Right lobe of liver (tissue), 6 donors: ENCODE data around the gene ARMCX2. TPM values are rescaled to one million over a fixed set of nuclear protein-coding genes. Genes with fewer than 3 reads are reported as not detected.
"Not testable (repeated sequence)": the region's sequence is repeated elsewhere in the genome, so short reads cannot be mapped to it uniquely, and the experiment has no call there.

Source experiments
- ATAC-seq, 4 donors: fragments of 200-7000 bp; cut with Tn5 transposase; one replicate each; pipeline ENCODE4 v1.9.1; 2020; ENCODE audit warnings: mild to moderate bottlenecking in 4 of 4, moderate library complexity in 4 of 4
- DNase-seq, 3 donors: peaks; one replicate each; pipeline ENCODE4 v3.0.0-alpha.2; 2020
- H3K27ac ChIP-seq, 3 donors: fragments of 200-600 bp; one replicate each; pipeline ENCODE4 v1.8.0; 2022
- H3K27me3 ChIP-seq, 2 donors: fragments of 200-600 bp; one replicate each; pipeline ENCODE4 v1.8.0; 2022
- H3K36me3 ChIP-seq, 4 donors: fragments of 200-600 bp; sonication (generic) in 1 of 4; one replicate each; pipeline versions ENCODE4 v1.5.1 to v1.8.0; 2017 to 2022; ENCODE audit warnings: control low read depth in 1 of 4
- H3K4me1 ChIP-seq, 4 donors: fragments of 200-600 bp; sonication (generic) in 1 of 4; one replicate each; pipeline versions ENCODE4 v1.5.1 to v1.8.0; 2017 to 2022; ENCODE audit warnings: control low read depth in 1 of 4
- H3K4me3 ChIP-seq, 3 donors: fragments of 200-600 bp; one replicate each; pipeline ENCODE4 v1.8.0; 2022
- H3K9me3 ChIP-seq, 4 donors: fragments of 200-600 bp; sonication (generic) in 1 of 4; one replicate each; pipeline versions ENCODE4 v1.5.1 to v1.8.0; 2017 to 2022; ENCODE audit warnings: control low read depth in 1 of 4
- POLR2A ChIP-seq: fragments of 450-650 bp; IDR thresholded peaks from one replicate; pipeline ENCODE4 v1.6.1; 2017; ENCODE audit warnings: antibody characterized with exemption, mild to moderate bottlenecking
- WGBS: methylation state at CpG from one replicate; pipeline ENCODE4 v1.1.6; 2018; ENCODE audit warnings: low coverage, low lambda C conversion rate; ENCODE audit not compliant: insufficient coverage; ENCODE audit errors: missing lambda C conversion rate; 5-methylcytosine and 5-hydroxymethylcytosine counted together
- intact Hi-C, 2 donors: fragments of 100-400 bp; cut with DNase I; formaldehyde crosslinking; loops; one replicate each; pipeline versions ENCODE4 v1.11.2 to v1.14.1; 2022
- total RNA-seq, 6 experiments: library from RNA; depleted of rRNA in 2 of 6; stranded (reverse); fragments of >200 nt in 2 of 6; fragmentation: NEBNext Ultra II Directional in 3 of 6; extraction: Animal tissue kit (Norgen Biotek cat#: 25700) in 3 of 6; gene quantifications; one replicate each; pipeline versions ENCODE4 v1.1.0 to v1.2.4, GENCODE V29; 2016 to 2023
- TF ChIP-seq, protein P1 (sequence below), 4 donors: fragments of 200-600 bp in 3 of 4; fragments of 450-650 bp in 1 of 4; IDR thresholded peaks; one replicate each; pipeline versions ENCODE4 v1.5.1 to v1.8.0; 2016 to 2022; ENCODE audit warnings: antibody characterized with exemption in 4 of 4, mild to moderate bottlenecking in 2 of 4
- donor health status: DM: no; HTN: yes; CAD: no.
- donor health status: DM: no; HTN: no; CAD: no.
- donor health status: DM: no; HTN: no; CAD: no.
- donor health status: DM: no; HTN: yes; CAD: no.
- donor health status: DM: no; HTN: yes; CAD: no.

ARMCX2 gene
- total RNA-seq, 6 experiments from 2014 or later = 0.98 to 5.0 (median 3.6) TPM

DNA sequence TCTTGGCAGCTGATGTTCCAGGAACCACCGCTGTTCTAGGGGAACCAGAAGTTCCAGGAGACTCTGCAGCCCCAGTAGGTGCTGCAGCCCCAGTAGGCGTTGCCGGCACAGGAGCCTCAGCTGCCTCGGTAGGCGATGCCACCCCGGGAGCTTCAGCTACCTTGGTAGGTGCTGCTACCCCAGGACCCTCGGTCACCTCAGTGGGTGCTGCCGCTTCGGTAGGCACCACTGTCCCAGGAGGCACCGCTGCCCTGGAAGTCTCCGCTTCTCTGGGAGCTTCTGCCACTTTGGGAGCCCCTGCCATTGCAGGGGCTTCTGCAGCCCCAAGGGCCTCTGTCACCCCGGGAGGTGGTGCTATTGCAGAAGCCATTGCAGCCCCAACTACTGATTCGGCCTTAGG lies 2.8 kb downstream of the ARMCX2 start:
- WGBS = no CpG with 5 or more reads among the region's 13 CpGs
- no peaks in the 10 kb centered on the region for H3K27me3 ChIP-seq
- DNase-seq (no peak), ATAC-seq (no peak)
- no peak overlapping the region for H3K4me3 ChIP-seq
- TF ChIP-seq, protein P1, sequence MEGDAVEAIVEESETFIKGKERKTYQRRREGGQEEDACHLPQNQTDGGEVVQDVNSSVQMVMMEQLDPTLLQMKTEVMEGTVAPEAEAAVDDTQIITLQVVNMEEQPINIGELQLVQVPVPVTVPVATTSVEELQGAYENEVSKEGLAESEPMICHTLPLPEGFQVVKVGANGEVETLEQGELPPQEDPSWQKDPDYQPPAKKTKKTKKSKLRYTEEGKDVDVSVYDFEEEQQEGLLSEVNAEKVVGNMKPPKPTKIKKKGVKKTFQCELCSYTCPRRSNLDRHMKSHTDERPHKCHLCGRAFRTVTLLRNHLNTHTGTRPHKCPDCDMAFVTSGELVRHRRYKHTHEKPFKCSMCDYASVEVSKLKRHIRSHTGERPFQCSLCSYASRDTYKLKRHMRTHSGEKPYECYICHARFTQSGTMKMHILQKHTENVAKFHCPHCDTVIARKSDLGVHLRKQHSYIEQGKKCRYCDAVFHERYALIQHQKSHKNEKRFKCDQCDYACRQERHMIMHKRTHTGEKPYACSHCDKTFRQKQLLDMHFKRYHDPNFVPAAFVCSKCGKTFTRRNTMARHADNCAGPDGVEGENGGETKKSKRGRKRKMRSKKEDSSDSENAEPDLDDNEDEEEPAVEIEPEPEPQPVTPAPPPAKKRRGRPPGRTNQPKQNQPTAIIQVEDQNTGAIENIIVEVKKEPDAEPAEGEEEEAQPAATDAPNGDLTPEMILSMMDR (IDR thresholded peaks at IDR 0.05) = no peak
- no peak for TF ChIP-seq POLR2A
- H3K9me3 ChIP-seq = no peaks in the 10 kb centered on the region
- intact Hi-C loops = no loop called here
- no peaks in the 10 kb centered on the region for H3K36me3 ChIP-seq
- no peak overlapping the region for H3K27ac ChIP-seq
- no peaks in the 10 kb centered on the region for H3K4me1 ChIP-seq

DNA sequence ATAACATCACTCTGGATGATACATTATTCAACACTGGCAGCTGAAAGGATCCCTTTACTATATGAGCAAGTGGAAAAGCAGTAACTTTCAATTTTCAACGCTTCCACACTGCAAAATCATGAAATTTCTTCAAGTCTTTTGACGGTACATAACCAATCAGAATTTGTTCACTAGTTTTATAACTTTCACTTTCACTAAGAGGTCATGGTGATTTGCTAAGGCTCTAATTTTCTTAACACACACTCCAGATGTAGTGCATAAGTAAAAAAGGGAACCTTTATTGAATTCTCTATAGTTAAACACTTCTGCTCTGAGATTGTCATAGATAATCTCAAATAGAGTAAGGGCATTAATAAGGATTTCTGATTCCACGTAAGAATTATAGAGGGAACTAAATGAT lies 4.1 kb downstream of the ARMCX2 start:
- DNase-seq = no peak
- intact Hi-C loops = no loop called here
- no peak for ATAC-seq
- no peak for TF ChIP-seq POLR2A
- TF ChIP-seq, protein P1 (IDR thresholded peaks at IDR 0.05) = no peak
- Histone ChIP-seq H3K9me3 (no peaks in the 10 kb centered on the region), H3K27me3 (no peaks in the 10 kb centered on the region), H3K4me1 (no peaks in the 10 kb centered on the region), H3K27ac (no peak overlapping the region), H3K4me3 (no peak overlapping the region), H3K36me3 (no peaks in the 10 kb centered on the region)
- WGBS = 36% methylated on average over 3 of the region's 3 CpGs

DNA sequence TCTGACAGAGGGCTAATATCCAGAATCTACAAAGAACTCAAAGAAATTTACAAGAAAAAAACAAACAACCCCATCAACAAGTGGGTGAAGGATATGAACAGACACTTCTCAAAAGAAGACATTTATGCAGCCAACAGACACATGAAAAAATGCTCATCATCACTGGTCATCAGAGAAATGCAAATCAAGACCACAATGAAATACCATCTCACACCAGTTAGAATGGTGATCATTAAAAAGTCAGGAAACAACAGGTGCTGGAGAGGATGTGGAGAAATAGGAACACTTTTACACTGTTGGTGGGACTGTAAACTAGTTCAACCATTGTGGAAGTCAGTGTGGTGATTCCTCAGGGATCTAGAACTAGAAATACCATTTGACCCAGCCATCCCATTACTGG lies 11.9 kb downstream of the ARMCX2 start:
- ATAC-seq, H3K4me3 ChIP-seq, intact Hi-C loops, DNase-seq, H3K27me3 ChIP-seq, H3K27ac ChIP-seq, H3K36me3 ChIP-seq, H3K4me1 ChIP-seq, H3K9me3 ChIP-seq: not testable (repeated sequence)

DNA sequence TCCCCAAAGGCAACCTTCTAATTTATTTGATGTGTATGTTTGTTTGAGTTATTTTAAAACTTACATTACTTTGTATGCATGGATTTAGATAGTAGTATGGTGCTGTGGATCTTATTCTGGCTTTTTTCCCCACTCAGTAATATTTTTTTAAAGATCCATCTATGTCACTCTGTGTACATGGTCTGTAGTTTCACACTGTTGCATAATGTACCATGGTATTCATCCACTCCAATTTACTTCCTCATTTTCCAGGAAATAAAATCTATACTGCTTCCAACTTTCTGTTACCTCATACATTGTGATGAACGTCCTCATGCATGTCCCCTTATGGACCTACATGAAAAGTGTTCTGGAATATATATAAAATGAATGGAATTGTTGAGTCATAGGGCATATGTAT lies 17.6 kb downstream of the ARMCX2 start:
- H3K27me3 ChIP-seq = no peaks in the 10 kb centered on the region
- ATAC-seq = no peak
- no peak for TF ChIP-seq POLR2A
- no peaks in the 10 kb centered on the region for H3K36me3 ChIP-seq
- H3K4me3 ChIP-seq = no peak overlapping the region
- no peaks in the 10 kb centered on the region for H3K4me1 ChIP-seq
- no peaks in the 10 kb centered on the region for H3K9me3 ChIP-seq
- no peak overlapping the region for H3K27ac ChIP-seq
- no peak for DNase-seq
- intact Hi-C loops = no loop called here
- WGBS = 21% methylated on average over 1 of the region's 1 CpG

DNA sequence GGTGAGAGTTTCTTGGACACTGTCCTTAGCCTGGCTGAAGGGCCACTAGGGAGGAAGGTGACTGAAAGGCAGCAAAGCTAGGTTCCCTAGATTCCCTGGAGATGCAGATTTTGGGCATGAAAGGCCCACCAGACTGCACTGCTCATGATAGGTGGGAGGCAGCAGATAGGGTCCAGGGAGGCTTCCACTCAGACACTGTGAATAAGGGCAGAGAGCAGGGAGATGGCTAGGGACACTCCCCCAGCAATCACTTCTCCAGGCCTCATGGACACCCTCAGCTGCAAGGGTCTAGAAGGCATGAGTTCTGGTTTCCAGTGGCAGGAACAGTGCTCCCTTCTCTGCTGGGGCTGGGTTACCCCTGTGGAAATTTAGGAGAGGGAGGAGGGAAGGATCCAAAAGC lies 20.1 kb downstream of the ARMCX2 start:
- H3K9me3 ChIP-seq = no peaks in the 10 kb centered on the region
- no peak overlapping the region for H3K27ac ChIP-seq
- DNase-seq = no peak
- H3K27me3 ChIP-seq = no peaks in the 10 kb centered on the region
- intact Hi-C loops = no loop called here
- no peaks in the 10 kb centered on the region for H3K36me3 ChIP-seq
- no peak overlapping the region for H3K4me3 ChIP-seq
- H3K4me1 ChIP-seq = no peaks in the 10 kb centered on the region
- peak in 1 of 4 donors; percentile 16 for ATAC-seq
- no peak for TF ChIP-seq POLR2A
- TF ChIP-seq, protein P1 (IDR thresholded peaks at IDR 0.05) = no peak

DNA sequence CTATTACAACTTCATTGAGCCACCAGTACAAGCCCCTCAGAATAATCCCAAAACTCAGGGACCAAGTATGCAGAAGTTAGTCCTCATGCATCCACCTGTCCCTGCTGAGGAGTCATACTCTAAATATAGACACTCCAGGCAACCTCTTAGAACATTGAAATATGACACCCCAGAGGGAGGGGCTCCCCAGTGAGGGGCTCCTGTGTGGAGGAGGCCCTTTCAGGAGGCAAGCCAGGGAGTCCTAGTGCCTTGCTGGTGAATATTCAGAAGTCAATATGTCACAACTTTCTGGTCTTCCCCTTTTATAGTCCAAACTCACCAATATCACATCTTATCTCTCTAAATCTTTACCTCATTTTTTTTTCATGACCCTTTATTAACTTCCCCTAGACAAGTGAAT lies 40.3 kb downstream of the ARMCX2 start:
- no peak for DNase-seq
- TF ChIP-seq, protein P1 (IDR thresholded peaks at IDR 0.05) = no peak
- no peak for TF ChIP-seq POLR2A
- Histone ChIP-seq H3K9me3 (no peaks in the 10 kb centered on the region), H3K27ac (no peak overlapping the region), H3K4me1 (no peaks in the 10 kb centered on the region), H3K4me3 (no peak overlapping the region), H3K36me3 (no peaks in the 10 kb centered on the region), H3K27me3 (no peaks in the 10 kb centered on the region)
- intact Hi-C loops = no loop called here
- no peak for ATAC-seq
